NCI-H460 (cell line): Measurements from ENCODE around the gene CAMK2D. TPM values are rescaled to one million over a fixed set of nuclear protein-coding genes. Genes with fewer than 3 reads are reported as not detected.

Experiments
- DNase-seq: peaks from one replicate; pipeline ENCODE4 v3.0.0-alpha.2; 2016; ENCODE audit warnings: low read depth; ENCODE audit errors: extremely low read depth
- small RNA-seq, 2 experiments: library from RNA; depleted of rRNA; stranded (forward); fragments of <200 nt; gene quantifications; one replicate each; pipeline ENCODE3, GENCODE V24; 2014
- total RNA-seq: library from RNA; depleted of rRNA; stranded (reverse); fragments of >200 nt; shearing (Covaris generic); gene quantifications from 2 replicates; pipeline ENCODE4 v1.2.3, GENCODE V29; 2014; rRNA removed

CAMK2D gene
- total RNA-seq, 1 experiment from 2014 or later = 58.8 TPM

DNA sequence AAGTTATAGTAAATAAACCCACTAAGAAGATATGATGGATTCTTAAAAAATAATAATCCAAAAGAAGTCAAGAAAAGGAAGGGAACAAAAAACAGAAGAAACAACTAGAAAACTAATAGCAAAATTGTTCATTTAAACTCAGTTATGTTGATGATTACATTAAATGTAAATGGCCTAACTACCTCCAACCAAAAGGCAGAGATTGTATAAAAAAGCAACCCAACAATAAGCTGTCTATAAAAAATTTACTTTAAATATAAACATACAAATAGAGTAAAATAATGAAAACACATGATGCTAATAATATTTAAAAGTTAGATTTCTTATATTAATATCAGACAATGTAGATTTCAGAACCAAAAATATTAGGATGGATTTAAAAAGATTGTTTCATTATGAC, 340.6 kb downstream of the CAMK2D start:
- DNase-seq = no peak

DNA sequence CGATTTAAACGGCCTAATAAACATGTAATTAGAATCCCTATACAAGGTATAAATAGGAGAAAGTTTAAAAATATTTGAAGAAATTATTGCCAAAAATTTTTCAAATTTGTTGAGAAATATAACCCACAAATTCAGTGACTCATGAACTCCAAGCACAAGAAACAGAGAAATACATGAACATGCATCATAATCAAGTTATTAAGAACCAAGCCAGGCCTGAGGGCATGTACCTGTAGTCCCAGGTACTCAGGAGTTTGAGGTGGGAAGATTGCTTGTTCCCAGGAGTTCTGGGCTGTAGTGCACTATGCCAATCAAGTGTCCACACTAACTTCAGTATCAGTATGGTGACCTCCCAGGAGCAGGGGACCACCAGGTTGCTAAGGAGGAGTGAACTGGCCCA, 341.9 kb downstream of the CAMK2D start:
- DNase-seq = no peak

- DNase-seq = no peak
Measured at GRCh38 chr4:113411496-113411938, 350.0 kb downstream of the CAMK2D start.

- no peak for DNase-seq
Measured at GRCh38 chr4:113410686-113411085, 350.9 kb downstream of the CAMK2D start.

DNA sequence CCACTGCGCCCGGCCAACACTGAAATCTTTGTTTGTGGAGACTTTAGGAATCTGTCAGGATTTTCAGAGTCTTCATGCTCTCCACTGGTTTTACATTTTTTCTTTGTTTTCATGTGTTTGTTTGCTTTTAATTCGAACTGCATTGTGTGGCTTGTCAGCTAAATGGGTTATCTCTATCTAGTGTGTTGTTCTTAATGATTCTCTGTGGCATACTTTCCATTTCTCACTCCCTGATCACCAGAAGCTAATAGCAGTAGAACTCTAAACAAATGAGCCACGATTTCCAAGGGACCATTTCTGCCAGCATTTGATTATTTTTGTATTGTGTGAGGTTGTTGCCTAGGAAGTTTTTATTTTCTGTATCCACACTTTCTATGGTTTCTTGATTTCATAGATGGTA, 352.4 kb downstream of the CAMK2D start:
- no peak for DNase-seq

DNA sequence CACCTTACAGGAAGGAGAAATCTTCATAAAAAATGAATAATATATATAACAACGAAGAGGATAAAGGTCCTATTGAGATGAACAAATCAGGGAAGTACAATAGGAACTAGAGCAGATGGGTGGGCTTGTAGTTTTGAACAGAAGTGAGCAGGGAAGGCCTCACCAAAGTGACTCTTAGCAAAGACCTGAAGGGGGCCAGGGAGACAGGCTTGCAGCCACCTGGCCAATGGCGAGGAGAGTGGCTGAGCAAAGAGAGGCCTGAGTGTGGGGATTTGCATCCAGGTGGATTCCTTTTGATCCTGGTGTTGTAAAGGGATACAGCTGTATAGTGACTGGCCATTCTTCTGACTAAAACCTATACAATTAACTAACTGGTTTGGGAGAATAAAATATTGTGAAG, 354.1 kb downstream of the CAMK2D start:
- no peak for DNase-seq

DNA sequence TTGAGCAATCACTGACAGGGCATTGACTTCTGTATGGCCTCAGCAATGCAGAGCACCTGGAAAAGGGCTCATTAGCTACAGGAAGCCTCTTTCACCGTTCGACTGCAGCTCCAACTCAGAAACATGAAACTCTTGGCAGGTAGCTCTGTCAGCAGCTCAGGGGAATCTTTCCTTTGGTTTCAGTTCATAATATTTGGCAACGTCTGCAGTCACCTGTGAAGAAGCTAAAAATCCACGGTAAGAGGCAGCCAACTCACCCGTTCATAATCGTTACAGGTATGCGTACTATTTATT, 354.9 kb downstream of the CAMK2D start:
- no peak for DNase-seq

- no peak for DNase-seq
Measured at GRCh38 chr4:113405874-113406722, 355.4 kb downstream of the CAMK2D start.

- DNase-seq = no peak
Measured at GRCh38 chr4:113404841-113405240, 356.7 kb downstream of the CAMK2D start.

DNA sequence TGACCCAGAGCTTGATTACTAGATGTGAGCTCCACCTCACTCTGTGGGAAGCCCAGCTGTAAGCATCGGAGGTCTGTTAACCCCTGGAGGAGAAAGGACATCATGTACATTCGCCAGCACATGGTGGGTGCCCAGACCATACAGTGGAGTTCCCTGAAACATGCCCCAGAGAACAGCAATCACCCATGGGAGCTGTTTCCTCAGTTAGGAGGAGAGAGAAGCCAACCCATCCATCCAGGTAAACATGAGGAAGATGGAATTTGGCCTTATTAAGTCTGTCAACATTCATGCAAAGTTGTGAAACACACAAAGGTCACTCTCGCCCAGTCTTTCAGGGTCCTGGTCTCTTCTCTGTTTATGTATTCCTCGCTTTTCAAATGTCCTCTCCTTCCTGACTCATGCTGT, 357.4 kb downstream of the CAMK2D start:
- no peak for DNase-seq

Small RNA genes lying within 50 kb of the gene (small RNA-seq; reads per million reads assigned to genes)
- gene RN7SL184P = 0 to 0.12 reads per million in 2 experiments
- 0 to 0.23 reads per million in 2 experiments for gene RNU1-138P

Other genes starting within 250 kb of the CAMK2D start
- gene ARSJ, start 217.9 kb upstream of the CAMK2D start, total RNA-seq = 0.84 and 0.95 TPM in 2 replicates